BLaER1 treated with 17β-estradiol and CSF1 and Interleukin-3, amounts not matched to agents 10 nM and 100 nM (cell line): ENCODE results near the gene COBL.

Experiments
- H3K27ac ChIP-seq, 11 experiments: shearing (Covaris generic); formaldehyde crosslinking; 2 replicates each; pipeline ENCODE4 v1.8.1; 2022
- H3K27me3 ChIP-seq, 11 experiments: shearing (Covaris generic); formaldehyde crosslinking; 2 replicates each; pipeline ENCODE4 v1.8.1; 2022
- H3K36me3 ChIP-seq, 11 experiments: shearing (Covaris generic); formaldehyde crosslinking; 2 replicates each; pipeline ENCODE4 v1.8.1; 2022
- H3K4me1 ChIP-seq, 10 experiments: shearing (Covaris generic); formaldehyde crosslinking; 2 replicates each; pipeline ENCODE4 v1.8.1; 2022
- H3K4me2 ChIP-seq, 11 experiments: shearing (Covaris generic); formaldehyde crosslinking; 2 replicates each; pipeline ENCODE4 v1.8.1; 2022
- H3K4me3 ChIP-seq, 10 experiments: shearing (Covaris generic); formaldehyde crosslinking; 2 replicates each; pipeline ENCODE4 v1.8.1; 2022
- H3K9ac ChIP-seq, 11 experiments: shearing (Covaris generic); formaldehyde crosslinking; 2 replicates each; pipeline ENCODE4 v1.8.1; 2022
- H3K9me3 ChIP-seq, 11 experiments: shearing (Covaris generic); formaldehyde crosslinking; replicated peaks in 1 of 11; 2 replicates each; pipeline ENCODE4 v1.8.1; 2022
- H4K20me1 ChIP-seq, 11 experiments: shearing (Covaris generic); formaldehyde crosslinking; 2 replicates each; pipeline ENCODE4 v1.8.1; 2022
- Cebpa-rat ChIP-seq, 11 experiments: shearing (Covaris generic); IDR thresholded peaks; 2 replicates each; pipeline ENCODE4 v1.8.1; 2022

COBL gene

DNA sequence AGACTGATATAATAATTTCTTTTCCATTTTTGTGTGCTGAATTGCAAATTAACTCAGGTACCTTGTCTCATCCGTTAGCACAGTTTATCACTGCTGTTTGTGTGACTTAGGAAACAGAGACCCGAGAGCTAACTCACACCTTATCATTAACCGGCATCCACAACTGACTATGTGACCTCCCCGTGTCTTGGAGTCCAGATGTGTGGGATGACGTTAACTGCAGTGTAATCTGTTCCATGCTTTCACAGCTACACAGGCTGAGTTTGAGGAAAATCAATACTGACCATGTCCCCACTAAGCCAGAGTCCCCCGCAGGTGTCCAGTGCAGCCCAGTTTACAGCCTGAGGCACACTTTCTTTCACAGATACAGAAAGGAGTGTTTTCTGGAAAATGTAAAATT, 154.7 kb downstream of the COBL start:
- Histone ChIP-seq H3K9me3 (no peaks in the 10 kb centered on the region), H3K9ac (no peak overlapping the region), H4K20me1 (no peaks in the 10 kb centered on the region), H3K4me2 (peak overlapping the region in 8 of 11 experiments; percentile 17 to 58 (median 56); a peak in 14 of 22 replicates), H3K4me3 (no peak overlapping the region), H3K36me3 (no peaks in the 10 kb centered on the region), H3K27me3 (no peaks in the 10 kb centered on the region), H3K4me1 (peaks cover 11 to 62% (median 55%) of the 10 kb centered on the region in 10 experiments), H3K27ac (peak overlapping the region in 3 of 11 experiments; percentile 17 to 34 (median 28); a peak in 1 of 22 replicates)
- TF ChIP-seq Cebpa-rat (IDR thresholded peaks at IDR 0.05): no peak

- H4K20me1 ChIP-seq: no peaks in the 10 kb centered on the region
- no peak overlapping the region for H3K4me3 ChIP-seq
- no peaks in the 10 kb centered on the region for H3K36me3 ChIP-seq
- peak overlapping the region in 2 of 11 experiments; percentile 29 to 38; a peak in 2 of 22 replicates for H3K27ac ChIP-seq
- no peaks in the 10 kb centered on the region for H3K9me3 ChIP-seq
- peaks cover 11 to 70% (median 63%) of the 10 kb centered on the region in 10 experiments for H3K4me1 ChIP-seq
- H3K4me2 ChIP-seq: peak overlapping the region in 8 of 11 experiments; percentile 3 to 62 (median 44); a peak in 13 of 22 replicates
- no peaks in the 10 kb centered on the region for H3K27me3 ChIP-seq
- no peak for TF ChIP-seq Cebpa-rat (IDR thresholded peaks at IDR 0.05)
- 0 out of 22 replicates have a peak overlapping the region, but pooled peaks of 1 of the 11 experiments have one; percentile 29 for H3K9ac ChIP-seq
Observed at GRCh38 chr7:51160990-51161615, 155.5 kb downstream of the COBL start.

DNA sequence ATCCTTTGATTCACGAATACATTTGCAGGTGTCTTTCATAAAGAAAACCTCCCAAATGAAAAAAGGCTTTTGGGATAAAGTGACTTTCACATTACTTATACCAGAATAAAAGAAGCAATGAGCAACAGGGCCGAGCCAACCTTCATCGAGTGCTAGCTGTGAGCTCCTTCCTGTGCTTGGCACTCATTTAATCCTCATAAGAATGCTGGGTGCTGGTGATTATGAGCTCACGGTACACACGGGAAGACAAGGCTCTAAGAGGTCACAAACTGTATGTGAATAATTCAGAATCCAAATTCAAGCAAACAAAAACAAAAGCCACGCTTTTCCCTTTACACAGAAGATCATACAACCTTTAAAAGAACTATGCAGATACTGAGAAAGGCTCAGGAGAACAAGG, 156.2 kb downstream of the COBL start:
- Histone ChIP-seq H3K27me3 (no peaks in the 10 kb centered on the region), H3K27ac (peak overlapping the region in 2 of 11 experiments; percentile 29 to 38; a peak in 2 of 22 replicates), H3K36me3 (no peaks in the 10 kb centered on the region), H4K20me1 (no peaks in the 10 kb centered on the region), H3K4me1 (peaks cover 11 to 77% (median 70%) of the 10 kb centered on the region in 10 experiments), H3K9me3 (no peaks in the 10 kb centered on the region), H3K4me3 (no peak overlapping the region), H3K9ac (peak overlapping the region in 1 of 11 experiments; percentile 29; a peak in 1 of 22 replicates), H3K4me2 (peak overlapping the region in 8 of 11 experiments; percentile 3 to 62 (median 44); a peak in 13 of 22 replicates)
- no peak for TF ChIP-seq Cebpa-rat (IDR thresholded peaks at IDR 0.05)

GRCh38 chr7:51158742-51159445, 157.7 kb downstream of the COBL start:
- no peak overlapping the region for H3K4me3 ChIP-seq
- no peaks in the 10 kb centered on the region for H3K27me3 ChIP-seq
- peak overlapping the region; percentile 50 to 85 (median 73) for H3K4me2 ChIP-seq
- H3K9me3 ChIP-seq: no peaks in the 10 kb centered on the region
- peaks cover 11 to 92% (median 85%) of the 10 kb centered on the region in 10 experiments for H3K4me1 ChIP-seq
- no peaks in the 10 kb centered on the region for H4K20me1 ChIP-seq
- peak overlapping the region in 1 of 11 experiments; percentile 36; a peak in 2 of 22 replicates for H3K9ac ChIP-seq
- H3K27ac ChIP-seq: peak overlapping the region in 6 of 11 experiments; percentile 13 to 84 (median 45); a peak in 9 of 22 replicates
- no peak for TF ChIP-seq Cebpa-rat (IDR thresholded peaks at IDR 0.05)
- H3K36me3 ChIP-seq: no peaks in the 10 kb centered on the region

- Histone ChIP-seq H3K4me3 (no peak overlapping the region), H3K4me1 (peaks cover 11 to 97% (median 89%) of the 10 kb centered on the region in 10 experiments), H3K27ac (peak overlapping the region in 6 of 11 experiments; percentile 13 to 84 (median 73); a peak in 9 of 22 replicates), H4K20me1 (no peaks in the 10 kb centered on the region), H3K4me2 (peak overlapping the region; percentile 50 to 85 (median 73)), H3K27me3 (no peaks in the 10 kb centered on the region), H3K9me3 (no peaks in the 10 kb centered on the region), H3K36me3 (no peaks in the 10 kb centered on the region), H3K9ac (peak overlapping the region in 1 of 11 experiments; percentile 36; a peak in 2 of 22 replicates)
- no peak for TF ChIP-seq Cebpa-rat (IDR thresholded peaks at IDR 0.05)
Observed at GRCh38 chr7:51158211-51158610, 158.4 kb downstream of the COBL start.

- no peaks in the 10 kb centered on the region for H3K36me3 ChIP-seq
- H3K4me2 ChIP-seq: peak overlapping the region in 8 of 11 experiments; percentile 35 to 85 (median 74); a peak in 15 of 22 replicates
- no peak for TF ChIP-seq Cebpa-rat (IDR thresholded peaks at IDR 0.05)
Observed at GRCh38 chr7:51154201-51154600, 162.4 kb downstream of the COBL start.

GRCh38 chr7:51152706-51153200, 163.9 kb downstream of the COBL start:
- no peaks in the 10 kb centered on the region for H4K20me1 ChIP-seq
- peaks cover 0 to 65% (median 54%) of the 10 kb centered on the region in 10 experiments; a peak in 18 of 20 replicates for H3K4me1 ChIP-seq
- no peak overlapping the region for H3K4me3 ChIP-seq
- no peaks in the 10 kb centered on the region for H3K27me3 ChIP-seq
- no peak for TF ChIP-seq Cebpa-rat (IDR thresholded peaks at IDR 0.05)
- H3K9me3 ChIP-seq: peaks cover 11 to 24% (median 17%) of the 10 kb centered on the region in 11 experiments
- H3K27ac ChIP-seq: no peak overlapping the region
- no peak overlapping the region for H3K9ac ChIP-seq
- H3K4me2 ChIP-seq: peak overlapping the region in 8 of 11 experiments; percentile 12 to 85 (median 64); a peak in 13 of 22 replicates
- H3K36me3 ChIP-seq: peaks cover 0 to under 1% (median 0%) of the 10 kb centered on the region in 11 experiments; a peak in 1 of 22 replicates

More at GRCh38 chr7:51154201-51154600, 162.4 kb downstream of the COBL start:
- peaks cover 0 to 10% (median 3%) of the 10 kb centered on the region in 11 experiments; a peak in 11 of 22 replicates for H3K9me3 ChIP-seq
- H3K27me3 ChIP-seq: no peaks in the 10 kb centered on the region
- H3K4me3 ChIP-seq: peak overlapping the region in 2 of 10 experiments; percentile 48 to 54; a peak in 4 of 20 replicates
- peaks cover 11 to 80% (median 68%) of the 10 kb centered on the region in 10 experiments for H3K4me1 ChIP-seq
- no peak overlapping the region for H3K27ac ChIP-seq
- no peaks in the 10 kb centered on the region for H4K20me1 ChIP-seq
- H3K9ac ChIP-seq: peak overlapping the region in 1 of 11 experiments; percentile 22; a peak in 1 of 22 replicates

- no peak overlapping the region for H3K27ac ChIP-seq
- peak overlapping the region in 4 of 11 experiments; percentile 62 to 85 (median 78); a peak in 3 of 22 replicates for H3K4me2 ChIP-seq
- H3K4me3 ChIP-seq: no peak overlapping the region
- peaks cover 24 to 37% (median 30%) of the 10 kb centered on the region in 11 experiments for H3K9me3 ChIP-seq
- no peaks in the 10 kb centered on the region for H3K27me3 ChIP-seq
- H3K9ac ChIP-seq: no peak overlapping the region
- H3K36me3 ChIP-seq: peaks cover 0 to 13% (median 6%) of the 10 kb centered on the region in 11 experiments; a peak in 8 of 22 replicates
- no peak for TF ChIP-seq Cebpa-rat (IDR thresholded peaks at IDR 0.05)
- peaks cover 0 to 52% (median 41%) of the 10 kb centered on the region in 10 experiments; a peak in 17 of 20 replicates for H3K4me1 ChIP-seq
- no peaks in the 10 kb centered on the region for H4K20me1 ChIP-seq
Observed at GRCh38 chr7:51151455-51151854, 165.2 kb downstream of the COBL start.
